Bronchial epithelial cell (primary cell): Measurements from ENCODE around the gene FBXW12. TPM values are rescaled to one million over a fixed set of nuclear protein-coding genes. Genes with fewer than 3 reads are reported as not detected.

Source experiments
- DNase-seq: peaks from one replicate; pipeline ENCODE4 v3.0.0-alpha.2; 2010; ENCODE audit warnings: low read depth
- FAIRE-seq: peaks from 2 replicates; lab custom pipeline; 2011; peaks lifted over from hg19 to GRCh38; lab: Jason Lieb, UNC
- H3K27me3 ChIP-seq: 2 replicates; pipeline ENCODE4 v1.5.1; 2011; ENCODE audit warnings: low read length; ENCODE audit not compliant: control insufficient read depth, insufficient read depth
- H3K36me3 ChIP-seq: 2 replicates; pipeline ENCODE4 v1.5.1; 2011; ENCODE audit warnings: low read length; ENCODE audit not compliant: control insufficient read depth, insufficient read depth
- H3K4me3 ChIP-seq: 2 replicates; pipeline ENCODE4 v1.5.1; 2011; ENCODE audit warnings: mild to moderate bottlenecking, low read depth, low read length, control low read depth
- total RNA-seq: library from RNA; depleted of rRNA; stranded (reverse); fragments of >200 nt; gene quantifications from 2 replicates; pipeline ENCODE4 v1.2.1, GENCODE V29; 2014
- TF ChIP-seq, protein P1 (sequence below): IDR thresholded peaks from 2 replicates; pipeline ENCODE4 v1.5.1; 2011; ENCODE audit warnings: mild to moderate bottlenecking, moderate library complexity, low read length, control low read depth, inconsistent platforms; ENCODE audit not compliant: insufficient read depth, severe bottlenecking

The FBXW12 gene
- total RNA-seq, 1 donor from 2014 or later = not detected

DNA sequence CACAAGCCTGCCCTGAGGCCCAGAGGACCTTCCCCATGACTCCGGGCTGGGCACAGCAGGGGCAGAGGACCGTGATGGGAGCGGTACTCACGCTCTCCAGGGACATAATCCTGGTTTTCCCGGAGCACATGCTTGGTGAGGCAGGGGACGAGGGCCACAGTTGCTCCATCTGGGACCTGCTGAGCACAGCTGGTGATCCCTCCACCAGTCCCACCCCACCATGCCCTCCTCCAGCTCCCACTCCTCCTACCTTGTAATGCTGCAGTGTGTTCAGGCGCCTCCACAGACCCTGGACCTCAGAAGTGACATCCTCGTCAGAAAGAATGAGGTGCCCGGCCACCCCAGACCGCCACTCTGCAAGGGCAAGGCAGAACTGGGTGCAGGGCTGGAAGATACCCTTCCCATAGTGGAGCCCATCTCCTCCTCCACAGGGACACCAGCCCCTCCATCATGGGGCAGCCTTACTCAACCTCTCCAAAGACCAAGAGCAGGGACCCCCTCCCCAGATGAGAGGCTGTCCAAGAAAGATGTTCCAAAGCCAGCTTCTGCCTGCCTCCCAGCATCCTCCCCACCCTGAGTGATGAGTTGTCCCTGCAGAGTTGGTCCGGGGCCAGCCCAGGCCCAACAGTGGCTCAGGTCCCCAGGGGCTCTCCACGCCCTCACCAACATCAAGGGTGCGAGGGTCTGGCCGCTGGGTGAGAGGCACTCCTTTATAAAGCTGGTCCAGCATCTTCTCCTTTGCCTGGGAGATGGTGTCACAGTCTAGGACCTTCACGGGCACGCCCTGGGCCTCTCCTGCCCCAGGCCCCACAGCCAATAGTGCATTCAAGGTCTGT, 38.4 kb downstream of the FBXW12 start:
- TF ChIP-seq, protein P1, sequence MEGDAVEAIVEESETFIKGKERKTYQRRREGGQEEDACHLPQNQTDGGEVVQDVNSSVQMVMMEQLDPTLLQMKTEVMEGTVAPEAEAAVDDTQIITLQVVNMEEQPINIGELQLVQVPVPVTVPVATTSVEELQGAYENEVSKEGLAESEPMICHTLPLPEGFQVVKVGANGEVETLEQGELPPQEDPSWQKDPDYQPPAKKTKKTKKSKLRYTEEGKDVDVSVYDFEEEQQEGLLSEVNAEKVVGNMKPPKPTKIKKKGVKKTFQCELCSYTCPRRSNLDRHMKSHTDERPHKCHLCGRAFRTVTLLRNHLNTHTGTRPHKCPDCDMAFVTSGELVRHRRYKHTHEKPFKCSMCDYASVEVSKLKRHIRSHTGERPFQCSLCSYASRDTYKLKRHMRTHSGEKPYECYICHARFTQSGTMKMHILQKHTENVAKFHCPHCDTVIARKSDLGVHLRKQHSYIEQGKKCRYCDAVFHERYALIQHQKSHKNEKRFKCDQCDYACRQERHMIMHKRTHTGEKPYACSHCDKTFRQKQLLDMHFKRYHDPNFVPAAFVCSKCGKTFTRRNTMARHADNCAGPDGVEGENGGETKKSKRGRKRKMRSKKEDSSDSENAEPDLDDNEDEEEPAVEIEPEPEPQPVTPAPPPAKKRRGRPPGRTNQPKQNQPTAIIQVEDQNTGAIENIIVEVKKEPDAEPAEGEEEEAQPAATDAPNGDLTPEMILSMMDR = no peak
- no peak for DNase-seq
- Histone ChIP-seq H3K27me3 (no peaks in the 10 kb centered on the region), H3K36me3 (peaks cover 84% of the 10 kb centered on the region), H3K4me3 (no peak overlapping the region)
- FAIRE-seq = no peak

DNA sequence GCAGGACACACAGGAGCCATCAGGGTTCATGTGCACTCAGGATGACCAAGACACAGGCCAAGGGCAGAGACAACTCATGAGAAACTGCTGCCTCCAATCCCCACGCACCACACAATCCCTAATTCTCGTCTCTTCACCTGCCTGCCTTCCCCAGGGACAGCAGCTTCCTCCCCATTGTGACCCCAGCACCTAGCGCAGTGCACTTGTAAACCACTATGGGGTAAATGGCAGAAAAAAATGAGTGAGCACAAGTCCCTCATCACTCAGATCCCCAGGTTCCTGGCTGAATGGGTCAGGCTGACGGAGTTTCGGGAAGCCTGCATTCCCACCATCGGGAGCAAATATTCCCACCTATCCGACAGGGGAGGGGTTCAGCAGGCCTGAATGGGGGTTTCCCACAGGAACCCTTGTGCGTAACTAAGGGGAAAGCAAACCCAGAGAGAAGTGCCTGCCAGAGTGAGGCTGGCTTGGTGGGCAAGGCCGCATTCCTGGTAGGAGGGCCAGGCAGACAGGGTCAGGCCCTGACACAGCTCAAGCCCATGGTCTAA, 39.1 kb downstream of the FBXW12 start:
- TF ChIP-seq, protein P1 = no peak
- FAIRE-seq (peak; percentile 36), DNase-seq (no peak)
- H3K4me3 ChIP-seq = no peak overlapping the region
- H3K36me3 ChIP-seq = peaks cover 87% of the 10 kb centered on the region
- no peaks in the 10 kb centered on the region for H3K27me3 ChIP-seq

DNA sequence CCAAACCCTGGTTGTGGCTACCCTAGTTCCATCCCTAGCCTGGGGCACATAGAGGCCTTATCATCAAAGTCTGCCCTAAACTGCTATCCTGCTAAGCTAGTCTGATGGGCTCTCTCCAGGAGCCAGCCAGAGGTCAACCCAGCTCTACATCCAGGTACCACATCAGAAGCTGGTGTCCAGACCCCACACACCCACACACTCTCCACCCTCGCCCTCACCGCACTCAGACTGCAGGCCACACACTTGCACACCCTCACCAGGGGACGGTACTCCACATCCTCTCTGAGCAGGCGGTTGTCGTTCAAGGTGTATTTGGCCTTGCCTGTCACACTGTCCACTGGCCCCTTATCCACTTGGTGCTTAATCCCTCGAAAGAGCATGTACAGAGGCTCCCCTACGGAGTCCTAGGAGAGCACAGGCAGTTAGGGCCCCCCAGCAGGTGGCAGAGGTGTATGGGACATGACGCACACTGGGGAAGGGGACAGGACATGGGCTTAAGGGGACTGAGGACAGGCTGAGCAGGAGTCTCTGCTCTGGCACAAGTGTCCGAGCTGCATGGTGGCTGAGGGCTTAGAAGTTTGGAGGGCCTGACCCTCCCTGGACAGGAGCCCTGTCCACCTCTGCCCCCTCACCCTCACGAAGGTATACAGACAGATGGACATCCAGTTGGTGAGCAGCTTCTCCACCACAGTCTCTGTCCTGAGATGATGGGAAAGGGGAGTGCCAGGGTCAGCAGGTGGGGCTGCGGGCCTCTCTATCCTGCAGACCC, 39.8 kb downstream of the FBXW12 start:
- DNase-seq (no peak), FAIRE-seq (no peak)
- Histone ChIP-seq H3K4me3 (no peak overlapping the region), H3K27me3 (no peaks in the 10 kb centered on the region), H3K36me3 (peaks cover 88% of the 10 kb centered on the region)
- TF ChIP-seq, protein P1 = no peak

DNA sequence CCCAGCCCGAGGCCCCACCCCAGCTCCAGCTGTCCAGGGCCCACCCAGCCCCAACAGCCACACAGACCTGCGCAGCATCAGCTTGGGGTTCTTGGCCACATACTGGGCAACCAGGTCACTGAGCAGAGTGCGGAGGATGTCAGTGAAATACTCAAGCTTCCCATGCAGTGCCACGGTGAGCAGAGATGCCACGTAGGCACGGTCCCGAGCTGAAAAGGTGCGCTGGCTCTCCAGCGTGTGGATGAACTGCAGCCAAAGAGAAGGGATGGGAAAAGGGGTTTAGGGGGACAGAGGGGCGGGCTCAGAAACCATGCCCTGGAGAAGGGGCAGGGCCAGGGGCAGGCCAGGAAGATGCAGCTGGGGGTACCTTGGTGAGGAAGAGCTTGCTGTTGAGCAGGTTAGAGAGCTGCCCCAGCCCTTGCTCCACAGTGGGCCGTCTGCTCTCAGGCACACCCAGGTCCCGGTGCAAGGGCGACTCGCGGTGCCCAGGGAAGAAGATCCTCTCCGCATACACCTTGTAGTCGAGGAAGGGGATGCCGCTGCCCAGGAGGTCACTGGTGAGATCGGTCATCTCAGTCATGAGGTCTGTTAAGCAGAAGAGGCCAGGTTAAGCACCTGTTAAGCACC, 40.5 kb downstream of the FBXW12 start:
- TF ChIP-seq, protein P1 = no peak
- no peak overlapping the region for H3K4me3 ChIP-seq
- DNase-seq (no peak), FAIRE-seq (no peak)
- peaks cover 88% of the 10 kb centered on the region for H3K36me3 ChIP-seq
- no peaks in the 10 kb centered on the region for H3K27me3 ChIP-seq

DNA sequence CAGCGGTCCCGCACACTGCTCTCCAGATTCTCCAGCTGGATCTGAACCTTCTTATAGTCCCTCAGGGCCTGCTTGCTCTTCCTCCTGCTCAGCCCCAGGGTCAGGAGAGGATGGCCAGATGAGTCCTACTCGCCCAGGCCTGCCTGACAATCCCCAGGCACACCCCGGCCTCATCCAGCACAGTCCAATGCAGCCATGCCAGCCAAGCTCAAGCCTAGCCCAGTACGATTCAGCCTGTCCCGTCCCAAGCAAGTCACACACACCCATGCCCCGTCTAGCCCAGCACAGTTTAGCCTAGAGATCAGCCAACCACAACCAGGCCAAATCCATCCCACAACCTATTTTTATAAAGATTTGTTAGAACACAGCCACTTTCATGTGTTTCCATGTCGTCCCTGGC, 41.1 kb downstream of the FBXW12 start:
- peaks cover 92% of the 10 kb centered on the region for H3K36me3 ChIP-seq
- TF ChIP-seq, protein P1 = no peak
- no peak for FAIRE-seq
- peak; percentile 34 for DNase-seq
- H3K4me3 ChIP-seq = no peak overlapping the region
- no peaks in the 10 kb centered on the region for H3K27me3 ChIP-seq
